Breast epithelium (tissue), 4 donors: ENCODE measurements around the gene ACTL9. TPM values are rescaled to one million over a fixed set of nuclear protein-coding genes. Genes with fewer than 3 reads are reported as not detected.

ENCODE experiments used
- DNase-seq, 2 donors: peaks; one replicate each; pipeline ENCODE4 v3.0.0-alpha.2; 2019; ENCODE audit warnings: low spot score in 2 of 2
- H3K27ac ChIP-seq, 2 donors: fragments of 200-600 bp; sonication (generic) in 1 of 2; one replicate each; pipeline ENCODE4 v1.5.1; 2016 to 2019; ENCODE audit warnings: mild to moderate bottlenecking in 1 of 2
- H3K27me3 ChIP-seq, 2 donors: fragments of 200-600 bp; sonication (generic) in 1 of 2; one replicate each; pipeline versions ENCODE4 v1.5.1 to v1.6.0; 2017 to 2019; ENCODE audit warnings: control low read depth in 1 of 2, mild to moderate bottlenecking in 1 of 2
- H3K36me3 ChIP-seq: fragments of 200-600 bp; one replicate; pipeline ENCODE4 v1.5.1; 2019
- H3K4me1 ChIP-seq, 2 donors: fragments of 200-600 bp; sonication (generic); one replicate each; pipeline ENCODE4 v1.5.1; 2016 to 2019; ENCODE audit warnings: control low read depth in 1 of 2
- H3K4me3 ChIP-seq, 3 donors: fragments of 200-600 bp; sonication (generic); 1 replicate in 2 of 3; 2 replicates in 1 of 3; pipeline ENCODE4 v1.5.1; 2016 to 2019; ENCODE audit warnings: mild to moderate bottlenecking in 3 of 3, moderate library complexity in 2 of 3
- H3K9me3 ChIP-seq, 2 donors: fragments of 200-600 bp; sonication (generic) in 1 of 2; one replicate each; pipeline ENCODE4 v1.5.1; 2016 to 2019; ENCODE audit warnings: control low read depth in 1 of 2
- POLR2A ChIP-seq: fragments of 450-650 bp; IDR thresholded peaks from one replicate; pipeline ENCODE4 v1.6.1; 2016; ENCODE audit warnings: antibody characterized with exemption, mild to moderate bottlenecking, moderate library complexity
- POLR2AphosphoS5 ChIP-seq, 3 donors: sonication (generic); formaldehyde crosslinking; IDR thresholded peaks; one replicate each; pipeline ENCODE4 v1.6.1; 2017; ENCODE audit warnings: antibody characterized with exemption in 3 of 3
- intact Hi-C: fragments of 100-400 bp; cut with DNase I; formaldehyde crosslinking; loops from one replicate; pipeline ENCODE4 v1.15.1; 2023; ENCODE audit warnings: low total_unique reads
- total RNA-seq, 3 donors: library from RNA; depleted of rRNA; stranded (reverse); fragments of >200 nt; gene quantifications; one replicate each; pipeline ENCODE4 v1.1.0, GENCODE V29; 2016
- TF ChIP-seq, protein P1 (sequence below), 3 donors: fragments of 450-650 bp; IDR thresholded peaks; one replicate each; pipeline ENCODE4 v1.5.1; 2016 to 2017; ENCODE audit warnings: antibody characterized with exemption in 3 of 3, mild to moderate bottlenecking in 3 of 3, moderate library complexity in 3 of 3

The ACTL9 gene
- total RNA-seq, 3 donors from 2014 or later = not detected

DNA sequence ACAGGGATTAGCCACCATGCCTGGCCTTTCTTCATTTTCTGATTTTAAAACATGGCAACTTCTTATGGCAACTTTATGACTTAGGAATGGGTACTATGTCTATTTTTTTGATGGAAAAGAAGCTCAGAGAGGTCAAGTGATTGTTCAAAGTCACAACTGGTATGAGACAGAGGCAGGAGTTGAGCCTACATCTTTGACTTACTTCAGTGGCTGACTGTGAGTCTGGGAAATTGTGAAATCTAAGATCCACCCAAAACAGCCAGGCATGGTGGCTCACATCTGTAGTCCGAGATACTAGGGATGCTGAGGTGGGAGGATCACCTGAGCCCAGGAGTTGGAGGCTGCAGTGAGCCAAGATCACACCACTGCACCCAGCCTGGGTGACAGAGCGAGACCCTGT is 2.4 kb upstream of the ACTL9 start:
- no peak overlapping the region for H3K27ac ChIP-seq
- H3K4me3 ChIP-seq = no peak overlapping the region
- no peaks in the 10 kb centered on the region for H3K4me1 ChIP-seq
- H3K9me3 ChIP-seq = no peaks in the 10 kb centered on the region
- TF ChIP-seq POLR2AphosphoS5 (IDR thresholded peaks at IDR 0.05) = no peak
- no peak for TF ChIP-seq POLR2A
- TF ChIP-seq, protein P1, sequence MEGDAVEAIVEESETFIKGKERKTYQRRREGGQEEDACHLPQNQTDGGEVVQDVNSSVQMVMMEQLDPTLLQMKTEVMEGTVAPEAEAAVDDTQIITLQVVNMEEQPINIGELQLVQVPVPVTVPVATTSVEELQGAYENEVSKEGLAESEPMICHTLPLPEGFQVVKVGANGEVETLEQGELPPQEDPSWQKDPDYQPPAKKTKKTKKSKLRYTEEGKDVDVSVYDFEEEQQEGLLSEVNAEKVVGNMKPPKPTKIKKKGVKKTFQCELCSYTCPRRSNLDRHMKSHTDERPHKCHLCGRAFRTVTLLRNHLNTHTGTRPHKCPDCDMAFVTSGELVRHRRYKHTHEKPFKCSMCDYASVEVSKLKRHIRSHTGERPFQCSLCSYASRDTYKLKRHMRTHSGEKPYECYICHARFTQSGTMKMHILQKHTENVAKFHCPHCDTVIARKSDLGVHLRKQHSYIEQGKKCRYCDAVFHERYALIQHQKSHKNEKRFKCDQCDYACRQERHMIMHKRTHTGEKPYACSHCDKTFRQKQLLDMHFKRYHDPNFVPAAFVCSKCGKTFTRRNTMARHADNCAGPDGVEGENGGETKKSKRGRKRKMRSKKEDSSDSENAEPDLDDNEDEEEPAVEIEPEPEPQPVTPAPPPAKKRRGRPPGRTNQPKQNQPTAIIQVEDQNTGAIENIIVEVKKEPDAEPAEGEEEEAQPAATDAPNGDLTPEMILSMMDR (IDR thresholded peaks at IDR 0.05) = no peak
- H3K36me3 ChIP-seq = no peaks in the 10 kb centered on the region
- intact Hi-C loops = no loop called here
- DNase-seq = no peak
- peaks cover 0 to 45% of the 10 kb centered on the region in 2 donors for H3K27me3 ChIP-seq

DNA sequence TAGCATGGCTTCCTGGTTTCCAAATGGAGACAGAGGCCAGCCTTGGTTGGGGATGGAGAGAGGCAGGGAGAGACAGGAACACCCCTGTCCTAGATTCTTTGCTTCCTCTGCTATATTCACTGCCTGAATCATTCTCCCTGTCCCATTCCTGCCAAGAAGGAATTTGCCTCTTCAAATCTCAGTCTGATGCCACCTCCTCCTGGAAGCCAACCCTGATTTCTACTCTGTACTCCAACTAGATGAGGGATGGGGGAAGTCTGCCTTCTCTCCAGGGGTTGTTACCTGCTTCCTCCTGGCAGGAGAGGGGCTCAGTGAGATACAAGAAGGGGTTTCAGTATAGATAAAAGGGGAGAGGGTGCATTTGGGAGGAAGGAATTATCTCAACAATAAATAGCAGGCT is 1.3 kb upstream of the ACTL9 start:
- no peak overlapping the region for H3K4me3 ChIP-seq
- H3K9me3 ChIP-seq = no peaks in the 10 kb centered on the region
- H3K36me3 ChIP-seq = no peaks in the 10 kb centered on the region
- no peak for DNase-seq
- H3K27ac ChIP-seq = no peak overlapping the region
- intact Hi-C loops = no loop called here
- TF ChIP-seq POLR2A (no peak), POLR2AphosphoS5 (IDR thresholded peaks at IDR 0.05) (no peak)
- TF ChIP-seq, protein P1 (IDR thresholded peaks at IDR 0.05) = no peak
- H3K27me3 ChIP-seq = peaks cover 0 to 54% of the 10 kb centered on the region in 2 donors
- H3K4me1 ChIP-seq = no peaks in the 10 kb centered on the region

DNA sequence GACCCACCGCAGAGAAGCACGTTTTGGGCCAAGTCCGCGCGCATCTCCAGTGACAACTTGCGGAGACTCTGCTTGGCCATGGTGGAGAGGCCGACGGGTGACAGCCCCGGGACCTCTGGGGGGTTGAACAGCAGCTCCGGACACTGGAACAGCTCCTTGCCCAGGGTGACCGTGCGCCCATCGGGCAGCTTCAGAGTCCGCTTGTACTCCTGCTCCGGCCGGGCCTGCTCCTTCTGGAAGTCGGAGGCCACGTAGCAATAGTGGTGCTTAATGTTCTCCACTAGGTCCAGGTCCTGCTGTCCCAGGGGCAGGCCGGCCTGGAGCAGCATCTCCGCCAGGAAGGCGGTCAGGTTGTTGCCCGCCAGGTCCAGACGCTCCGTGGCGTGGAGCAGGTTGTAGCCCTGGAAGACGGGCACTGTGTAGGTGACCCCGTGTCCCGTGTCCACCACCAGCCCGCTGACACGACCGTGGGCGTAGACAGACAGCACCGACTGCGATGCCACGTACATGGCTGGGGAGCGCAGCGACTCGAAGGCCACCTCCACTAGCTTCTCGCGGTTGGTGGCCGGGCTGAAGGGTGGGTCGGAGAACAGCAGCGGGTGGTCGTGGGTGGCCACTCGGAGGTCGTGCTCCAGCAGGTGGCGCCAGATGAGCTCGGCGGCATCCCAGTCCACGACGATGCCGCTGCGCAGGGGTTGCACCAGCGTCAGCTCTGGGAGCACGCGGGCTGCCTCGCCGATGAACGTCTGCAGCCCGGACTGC is 743 bp downstream of the ACTL9 start:
- Histone ChIP-seq H3K27me3 (peaks cover 0 to 61% of the 10 kb centered on the region in 2 donors), H3K36me3 (no peaks in the 10 kb centered on the region), H3K4me3 (no peak overlapping the region), H3K4me1 (no peaks in the 10 kb centered on the region), H3K9me3 (no peaks in the 10 kb centered on the region), H3K27ac (no peak overlapping the region)
- no peak for DNase-seq
- intact Hi-C loops = no loop called here
- no peak for TF ChIP-seq POLR2A
- TF ChIP-seq POLR2AphosphoS5 (IDR thresholded peaks at IDR 0.05) = no peak
- TF ChIP-seq, protein P1 (IDR thresholded peaks at IDR 0.05) = no peak

DNA sequence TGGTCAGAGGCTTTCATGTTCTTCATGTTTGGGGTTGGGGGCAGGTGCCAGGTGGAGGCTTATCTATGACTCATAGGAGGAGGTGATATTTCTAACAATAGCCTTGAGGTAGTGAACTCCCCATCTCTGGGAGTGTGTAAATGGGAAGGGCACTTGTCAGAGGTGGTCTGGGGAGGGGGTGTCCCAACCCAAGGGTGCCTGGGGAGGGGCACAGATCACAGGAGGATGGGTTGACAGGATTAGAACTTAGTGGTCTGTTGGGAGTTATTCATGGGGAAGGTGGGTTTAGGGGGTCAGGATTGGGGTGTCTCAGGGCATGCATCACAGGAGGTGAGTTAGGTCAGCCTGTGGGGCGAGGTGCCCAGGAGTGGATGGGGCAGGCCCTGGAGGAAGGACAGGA is 1.6 kb downstream of the ACTL9 start:
- no peak overlapping the region for H3K27ac ChIP-seq
- intact Hi-C loops = no loop called here
- H3K4me1 ChIP-seq = no peaks in the 10 kb centered on the region
- H3K4me3 ChIP-seq = no peak overlapping the region
- no peak for TF ChIP-seq POLR2A
- TF ChIP-seq POLR2AphosphoS5 (IDR thresholded peaks at IDR 0.05) = no peak
- TF ChIP-seq, protein P1 (IDR thresholded peaks at IDR 0.05) = no peak
- peaks cover 0 to 64% of the 10 kb centered on the region in 2 donors for H3K27me3 ChIP-seq
- no peak for DNase-seq
- H3K36me3 ChIP-seq = no peaks in the 10 kb centered on the region
- no peaks in the 10 kb centered on the region for H3K9me3 ChIP-seq

DNA sequence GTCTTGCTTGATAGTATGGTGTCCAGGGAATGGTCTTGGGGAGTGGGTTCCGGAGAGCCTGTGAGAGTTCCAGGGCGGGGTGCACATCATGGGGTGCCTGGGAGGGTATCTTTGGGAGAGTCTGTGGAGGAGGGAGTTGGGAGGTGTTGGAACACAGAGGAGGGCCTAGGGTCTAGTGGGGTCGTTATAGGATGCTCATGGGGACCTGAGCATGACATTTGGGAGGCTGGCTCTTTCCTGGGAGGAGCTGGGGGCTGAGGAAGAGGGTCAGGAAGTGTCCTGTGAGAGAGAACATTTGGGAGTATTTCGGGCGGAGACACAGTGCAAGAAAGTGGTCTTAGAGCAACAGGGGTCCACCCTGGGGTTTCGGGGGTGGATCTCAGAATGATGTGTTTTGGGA is 2.7 kb downstream of the ACTL9 start:
- H3K27ac ChIP-seq = no peak overlapping the region
- H3K27me3 ChIP-seq = peaks cover 0 to 69% of the 10 kb centered on the region in 2 donors
- no peaks in the 10 kb centered on the region for H3K9me3 ChIP-seq
- H3K4me1 ChIP-seq = no peaks in the 10 kb centered on the region
- intact Hi-C loops = no loop called here
- TF ChIP-seq POLR2AphosphoS5 (IDR thresholded peaks at IDR 0.05) (no peak), POLR2A (no peak)
- TF ChIP-seq, protein P1 (IDR thresholded peaks at IDR 0.05) = no peak
- H3K36me3 ChIP-seq = no peaks in the 10 kb centered on the region
- H3K4me3 ChIP-seq = no peak overlapping the region
- DNase-seq = no peak
